AG08396 (cell line): ENCODE measurements around the gene BCO1.
A peak's percentile ranks its signal among the peaks of the same experiment; 100 is the strongest.

ENCODE experiments used
- DNase-seq: peaks from one replicate; pipeline ENCODE4 v3.0.0; 2012; ENCODE audit warnings: low spot score, mixed read lengths

The BCO1 gene

DNA sequence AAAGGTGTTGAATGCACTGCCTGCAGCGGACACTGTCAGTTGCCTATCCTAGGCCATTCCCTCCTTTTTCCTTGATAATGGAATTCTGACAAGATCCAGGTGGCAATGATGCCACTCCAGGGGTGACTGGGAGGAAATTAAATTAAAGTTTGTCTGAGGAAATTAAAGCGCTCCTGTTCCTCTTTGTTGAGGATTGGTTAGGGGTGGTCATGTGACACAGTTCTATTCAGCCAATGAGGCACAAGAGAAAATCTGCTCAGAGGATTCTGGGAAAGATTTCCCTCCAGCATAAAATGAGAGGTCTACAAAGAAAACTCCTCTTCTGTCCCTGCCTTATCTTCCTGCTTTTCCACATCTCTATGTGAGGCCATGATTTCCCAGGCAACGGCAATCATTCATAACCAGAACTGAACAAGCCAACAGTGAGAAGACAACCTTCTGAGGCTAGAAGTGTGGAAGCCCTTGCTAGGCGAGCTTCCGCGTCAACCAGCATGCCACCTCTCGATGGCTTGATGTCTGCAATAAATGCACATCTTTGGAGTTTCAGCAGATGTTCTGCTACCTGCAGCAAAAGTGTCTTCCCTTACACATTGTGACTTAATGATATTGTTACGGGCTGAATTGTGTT is 5.6 kb upstream of the BCO1 start:
- DNase-seq, result no peak

- no peak for DNase-seq
These were observed 1.2 kb upstream of the BCO1 start for GRCh38 chr16:81237282-81237681.

DNA sequence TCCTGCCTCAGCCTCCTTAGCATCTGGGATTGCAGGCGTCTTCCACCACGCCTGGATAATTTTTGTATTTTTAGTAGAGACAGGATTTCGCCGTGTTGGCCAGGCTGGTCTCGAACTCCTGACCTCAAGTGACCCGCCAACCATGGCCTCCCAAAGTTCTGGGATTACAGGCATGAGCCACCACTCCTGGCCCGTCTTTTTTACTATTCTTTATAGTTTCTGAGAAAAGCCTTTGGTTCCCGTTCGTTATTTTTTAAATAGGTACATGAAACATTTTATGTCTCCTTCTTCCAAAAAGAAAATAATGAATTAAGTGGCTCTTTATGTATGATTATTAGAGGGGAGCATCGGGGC is 570 bp upstream of the BCO1 start:
- DNase-seq, result no peak

DNA sequence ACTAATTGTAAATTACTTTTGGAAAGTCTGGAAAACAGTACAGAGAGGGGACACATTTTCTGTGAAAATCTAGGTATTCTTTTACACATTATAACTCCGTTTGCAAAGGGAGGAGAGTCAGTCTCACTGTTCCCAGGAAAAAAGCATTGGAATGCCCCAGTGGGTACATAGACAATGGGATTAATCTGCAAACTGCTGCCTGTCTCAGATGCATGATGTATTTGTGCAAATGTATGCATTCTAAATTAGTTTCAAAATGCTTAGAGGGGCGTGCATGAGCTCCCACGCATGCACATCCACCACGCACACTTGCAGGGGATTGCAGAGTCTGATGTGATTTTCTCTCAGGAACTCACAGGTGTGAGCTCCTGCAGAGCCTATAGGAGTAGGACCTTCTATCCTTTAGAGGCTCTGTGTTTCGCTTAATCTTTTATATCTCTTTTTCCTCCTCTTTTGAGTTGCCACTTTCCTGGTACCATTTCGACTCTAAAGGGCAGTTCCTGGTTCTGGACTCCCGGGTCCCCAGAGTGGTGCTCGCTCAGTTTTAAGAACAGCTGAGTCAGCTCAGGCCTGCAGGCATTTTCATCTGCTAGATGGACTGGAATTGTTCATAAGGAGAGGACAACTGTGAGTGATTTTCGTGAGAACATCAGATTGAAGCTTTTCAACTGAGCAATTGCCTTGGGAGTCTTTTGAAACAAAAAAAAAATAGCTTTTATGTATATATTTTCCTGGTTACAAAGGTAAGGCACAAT is 1.1 kb downstream of the BCO1 start:
- no peak for DNase-seq

- DNase-seq, result no peak
These were observed 3.2 kb downstream of the BCO1 start for GRCh38 chr16:81241706-81242105.

DNA sequence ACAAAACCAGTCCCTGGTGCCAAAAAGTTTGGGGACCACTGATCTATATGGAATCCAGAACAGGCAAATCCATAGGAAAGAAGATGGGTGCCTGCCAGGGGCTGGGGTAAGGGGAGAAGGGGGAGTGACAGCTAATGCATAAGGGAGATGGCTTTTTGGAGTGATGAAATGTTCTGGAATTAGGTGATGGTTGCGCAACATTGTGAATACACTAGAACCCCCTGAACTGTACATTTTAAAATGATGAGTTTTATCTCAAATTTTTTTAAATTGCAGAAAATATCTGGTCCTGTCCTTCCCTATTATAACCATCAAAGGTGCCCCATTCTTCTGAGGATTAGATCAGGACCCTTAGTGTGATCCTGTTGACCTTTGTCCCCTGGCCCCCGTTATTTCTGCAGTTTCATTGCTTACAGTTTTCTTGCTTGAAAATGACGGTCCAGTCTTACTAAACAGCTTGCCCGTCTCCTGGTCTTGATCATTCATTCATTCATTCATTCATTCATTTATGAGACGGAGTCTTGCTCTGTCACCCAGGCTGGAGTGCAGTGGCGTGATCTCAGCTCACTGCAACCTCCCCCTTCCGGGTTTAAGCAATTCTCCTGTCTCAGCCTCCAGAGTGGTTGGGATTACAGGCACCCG is 4.6 kb downstream of the BCO1 start:
- no peak for DNase-seq

DNA sequence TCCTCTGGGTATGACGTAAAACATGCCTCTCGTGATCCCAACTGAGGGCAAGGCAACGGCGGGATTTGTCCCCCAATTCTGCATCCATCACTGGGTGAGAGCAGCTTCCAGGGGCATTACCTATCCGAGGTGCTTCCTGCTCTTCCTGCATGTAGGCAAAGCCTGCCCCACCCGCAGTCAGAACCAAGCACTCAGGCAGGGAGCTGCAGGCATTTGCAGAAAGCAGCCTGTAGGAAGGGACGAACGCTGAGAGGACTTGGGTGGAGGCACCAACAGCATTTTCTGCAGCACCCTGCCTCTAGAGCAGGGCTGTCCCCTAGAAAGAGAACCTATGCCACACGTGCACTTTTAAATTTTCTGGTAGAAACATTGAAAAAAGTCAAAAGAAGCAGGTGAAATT is 5.5 kb downstream of the BCO1 start:
- no peak for DNase-seq

DNA sequence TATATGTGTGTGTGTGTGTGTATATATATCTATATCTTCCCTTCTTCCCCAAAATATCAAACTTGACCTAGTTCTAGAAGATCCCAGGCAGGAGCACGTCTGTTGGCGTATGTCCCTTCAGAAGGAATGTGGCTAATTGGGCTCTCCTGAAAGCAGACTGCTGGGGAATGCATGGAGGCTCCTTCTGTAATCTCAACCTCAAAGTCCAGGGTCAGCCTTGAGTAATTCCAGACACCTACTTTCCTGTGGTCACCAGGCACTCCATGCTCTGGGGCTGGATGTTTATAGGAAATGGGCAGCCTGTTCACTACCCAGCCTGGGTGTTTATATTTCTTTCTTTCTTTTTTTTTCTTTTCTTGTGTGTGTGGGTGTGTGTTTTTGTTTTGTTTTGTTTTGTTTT is 13.4 kb downstream of the BCO1 start:
- DNase-seq, result peak; percentile 34

GRCh38 chr16:81253141-81253540 is 14.7 kb downstream of the BCO1 start:
- DNase-seq, result no peak

DNA sequence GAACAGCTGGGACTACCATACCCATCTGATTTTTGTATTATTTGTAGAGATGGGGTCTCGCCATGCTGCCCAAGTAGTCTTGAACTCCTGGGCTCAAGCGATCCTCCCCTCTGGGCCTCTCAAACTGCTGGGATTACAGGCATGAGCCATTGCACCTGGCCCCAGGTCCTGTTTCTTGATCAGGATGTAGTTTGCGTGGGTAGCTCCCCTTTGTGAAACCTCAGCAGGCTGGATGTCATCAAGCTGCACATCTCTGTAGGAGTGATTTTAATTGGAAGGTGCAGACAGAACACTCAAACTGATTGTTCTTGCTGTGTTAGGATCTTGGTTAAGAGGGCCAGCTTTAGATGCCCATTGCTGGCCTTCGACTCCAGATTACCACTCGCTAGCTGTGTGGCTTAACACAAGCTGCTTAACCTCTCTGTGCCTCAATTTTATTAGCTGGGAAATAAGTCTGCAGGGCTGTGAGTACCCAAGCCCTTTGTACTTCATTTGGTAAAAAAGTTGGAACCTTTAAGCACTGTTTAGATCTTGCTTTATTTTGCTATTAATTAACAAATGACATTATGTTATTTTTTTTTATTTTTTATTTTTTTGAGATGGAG is 16.5 kb downstream of the BCO1 start:
- no peak for DNase-seq

DNA sequence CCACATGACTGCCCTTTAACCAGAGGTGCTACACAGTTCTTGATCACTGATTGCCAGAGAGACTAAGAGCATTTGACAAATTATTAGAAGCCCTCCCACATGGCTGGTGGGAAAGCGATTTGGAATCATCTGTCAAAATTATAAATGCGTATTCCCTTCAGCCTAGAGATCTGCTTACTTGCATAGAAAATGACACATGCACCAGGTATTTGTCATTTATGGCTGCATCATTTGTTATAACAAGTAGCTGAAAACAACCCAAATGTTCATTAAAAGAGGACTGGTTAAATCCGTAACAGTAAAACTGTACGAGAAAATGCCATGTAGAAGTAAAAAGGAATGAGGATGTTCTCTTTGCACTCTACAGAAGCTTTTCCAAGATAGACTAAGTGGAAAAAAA is 21.4 kb downstream of the BCO1 start:
- DNase-seq, result no peak

- DNase-seq, result no peak
These were observed 22.7 kb downstream of the BCO1 start for GRCh38 chr16:81261049-81261648.

GRCh38 chr16:81263470-81264220 is 25.2 kb downstream of the BCO1 start:
- DNase-seq, result no peak

- no peak for DNase-seq
These were observed 25.9 kb downstream of the BCO1 start for GRCh38 chr16:81264386-81264785.

DNA sequence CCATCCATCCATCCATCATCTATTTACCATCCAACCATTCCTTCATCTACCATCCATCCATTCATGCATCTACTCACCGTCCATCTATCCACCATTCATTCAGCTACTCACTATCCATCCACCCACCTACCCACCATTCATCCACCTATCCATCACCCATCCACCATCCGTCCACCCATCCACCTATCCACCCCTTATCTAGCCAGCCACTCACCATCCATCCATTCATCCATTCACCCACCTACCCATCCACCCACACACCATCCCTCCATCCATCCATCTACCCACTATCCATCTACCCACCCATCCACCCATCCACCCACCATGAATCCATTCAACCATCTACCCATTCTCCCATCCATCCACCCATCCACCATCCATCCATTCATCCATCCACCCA is 26.6 kb downstream of the BCO1 start:
- no peak for DNase-seq

GRCh38 chr16:81265658-81266451 is 27.4 kb downstream of the BCO1 start:
- DNase-seq, result no peak

DNA sequence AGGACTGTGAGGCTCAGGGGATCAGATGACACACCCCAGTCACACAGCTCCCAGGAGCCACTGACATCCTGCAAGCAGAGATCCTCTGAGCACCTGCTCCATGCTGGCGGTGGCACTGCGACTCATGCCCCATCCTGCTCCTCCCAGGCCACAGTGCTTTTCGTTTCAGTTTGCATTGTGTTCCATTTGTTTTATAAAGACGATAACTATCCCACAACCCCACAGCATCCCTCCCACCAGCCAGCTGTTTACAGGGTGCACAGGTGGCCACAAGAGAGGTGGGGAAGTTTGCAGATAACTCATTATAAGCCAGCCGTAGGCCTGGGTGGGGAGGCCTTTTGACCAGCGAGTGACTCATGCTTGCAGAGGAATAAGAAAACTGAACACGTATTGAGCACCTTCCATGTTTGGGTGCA is 28.2 kb downstream of the BCO1 start:
- no peak for DNase-seq

DNA sequence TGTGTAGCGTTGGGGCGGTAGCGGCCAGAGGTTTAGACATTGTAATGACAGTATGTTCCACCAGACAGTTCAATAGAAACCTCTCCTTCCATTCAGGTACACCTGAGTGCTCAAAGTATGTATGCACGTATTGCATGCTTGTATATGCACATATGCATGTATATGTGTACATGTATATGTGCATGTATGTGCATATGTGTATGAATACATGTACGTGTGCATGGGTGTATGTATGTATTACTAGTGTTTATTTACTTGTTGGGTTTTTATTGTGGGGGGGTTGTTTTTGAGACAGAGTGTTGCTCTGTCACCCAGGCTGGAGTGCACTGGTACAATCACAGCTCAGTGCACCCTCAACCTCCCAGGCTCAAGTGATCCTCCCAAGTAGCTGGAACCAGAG is 30.0 kb downstream of the BCO1 start:
- no peak for DNase-seq

DNA sequence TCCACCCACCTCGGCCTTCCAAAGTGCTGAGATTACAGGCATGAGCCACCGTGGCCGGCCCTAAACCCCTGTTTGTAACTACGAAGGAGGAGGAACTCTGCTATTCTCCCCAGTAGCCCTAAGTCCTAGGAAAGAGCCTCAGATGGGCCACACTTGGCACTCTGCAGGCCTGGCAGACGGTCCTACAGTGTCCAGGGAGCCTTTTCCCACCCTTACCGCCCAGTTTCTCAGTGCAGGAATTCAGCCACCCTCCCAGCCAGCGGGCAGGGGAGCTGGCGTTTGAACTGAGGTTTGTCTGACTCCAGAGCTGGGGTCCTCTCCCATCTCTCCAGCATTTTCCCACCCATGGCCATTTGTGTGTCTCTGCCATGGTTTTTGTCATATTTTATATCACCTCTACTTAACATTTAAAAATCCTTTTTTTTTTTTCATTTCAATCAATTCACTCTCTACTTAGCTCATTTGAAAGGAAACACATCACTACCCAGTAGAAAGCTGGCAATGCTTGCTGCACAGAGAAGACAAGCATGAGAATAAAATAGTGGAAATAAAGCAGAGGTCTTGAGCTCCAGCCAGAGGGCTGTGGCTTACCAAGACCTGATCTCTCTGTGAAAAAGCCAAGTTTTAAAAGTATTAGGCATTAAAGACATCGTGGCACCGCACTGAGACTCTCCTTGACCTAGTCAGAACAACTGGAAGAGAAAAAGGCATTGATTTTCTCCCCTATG is 34.9 kb downstream of the BCO1 start:
- DNase-seq, result no peak

- DNase-seq, result no peak
These were observed 36.6 kb downstream of the BCO1 start for GRCh38 chr16:81275064-81275532.
